SIG-M5 (cell line): ENCODE results near the gene POTEI.
"Not testable (repeated sequence)": the region's sequence is repeated elsewhere in the genome, so short reads cannot be mapped to it uniquely, and the experiment has no call there.

Source experiments
- DNase-seq: peaks from one replicate; lab custom pipeline; 2025; lab: John Stamatoyannopoulos, UW

The POTEI gene

GRCh38 chr2:130509228-130509627 is at the start of gene POTEI:
POTEI (minus strand) TSS chr2:130509328; CDS start chr2:130509235, 93 bp downstream.
- DNase-seq, result not testable (repeated sequence)

- not testable (repeated sequence) for DNase-seq
Measured at GRCh38 chr2:130556441-130556840, 47.3 kb upstream of the POTEI start.

- DNase-seq, result not testable (repeated sequence)
Measured at GRCh38 chr2:130554178-130554577, 45.0 kb upstream of the POTEI start.

- not testable (repeated sequence) for DNase-seq
Measured at GRCh38 chr2:130549475-130549874, 40.3 kb upstream of the POTEI start.

- DNase-seq, result not testable (repeated sequence)
Measured at GRCh38 chr2:130548418-130548817, 39.3 kb upstream of the POTEI start.

- DNase-seq, result not testable (repeated sequence)
Measured at GRCh38 chr2:130544978-130545377, 35.9 kb upstream of the POTEI start.

- not testable (repeated sequence) for DNase-seq
Measured at GRCh38 chr2:130543785-130544528, 34.8 kb upstream of the POTEI start.

GRCh38 chr2:130542789-130543188 is 33.7 kb upstream of the POTEI start:
- DNase-seq, result not testable (repeated sequence)

- DNase-seq, result not testable (repeated sequence)
Measured at GRCh38 chr2:130538271-130538670, 29.1 kb upstream of the POTEI start.

GRCh38 chr2:130536654-130537053 is 27.5 kb upstream of the POTEI start:
- not testable (repeated sequence) for DNase-seq

- not testable (repeated sequence) for DNase-seq
Measured at GRCh38 chr2:130531672-130532071, 22.5 kb upstream of the POTEI start.

- not testable (repeated sequence) for DNase-seq
Measured at GRCh38 chr2:130531225-130531624, 22.1 kb upstream of the POTEI start.

GRCh38 chr2:130530212-130530611 is 21.1 kb upstream of the POTEI start:
- DNase-seq, result not testable (repeated sequence)

GRCh38 chr2:130529545-130529944 is 20.4 kb upstream of the POTEI start:
- DNase-seq, result not testable (repeated sequence)

GRCh38 chr2:130527365-130527967 is 18.3 kb upstream of the POTEI start:
- not testable (repeated sequence) for DNase-seq

GRCh38 chr2:130522390-130522789 is 13.3 kb upstream of the POTEI start:
- not testable (repeated sequence) for DNase-seq

GRCh38 chr2:130520992-130521391 is 11.9 kb upstream of the POTEI start, which contains the start of gene CFC1B:
CFC1B (plus strand) TSS chr2:130521222; CDS start chr2:130521485, 263 bp downstream.
- not testable (repeated sequence) for DNase-seq

- not testable (repeated sequence) for DNase-seq
Measured at GRCh38 chr2:130518516-130519106, 9.5 kb upstream of the POTEI start.

GRCh38 chr2:130511747-130512451 is 2.8 kb upstream of the POTEI start:
- not testable (repeated sequence) for DNase-seq

- not testable (repeated sequence) for DNase-seq
Measured at GRCh38 chr2:130510807-130511746, 1.9 kb upstream of the POTEI start.

- DNase-seq, result not testable (repeated sequence)
Measured at GRCh38 chr2:130491073-130491472, 18.1 kb downstream of the POTEI start.
